Esophagus mucosa (tissue), 1 donor: ENCODE data around the gene ABCB9. TPM values are rescaled to one million over a fixed set of nuclear protein-coding genes. Genes with fewer than 3 reads are reported as not detected.

Experiments
- ATAC-seq: fragments of 200-7000 bp; cut with Tn5 transposase; one replicate; pipeline ENCODE4 v1.9.1; 2020
- total RNA-seq: library from RNA; stranded (reverse); gene quantifications from one replicate; pipeline ENCODE4 v1.2.4, GENCODE V29; 2023
- donor health status: DM: yes; HTN: yes; CAD: no.

The ABCB9 gene
- total RNA-seq, 1 donor from 2014 or later: 4.9 TPM

GRCh38 chr12:122994781-122995502, 28.7 kb upstream of the ABCB9 start:
- ATAC-seq: no peak

GRCh38 chr12:122994140-122994675, 27.9 kb upstream of the ABCB9 start:
- no peak for ATAC-seq

GRCh38 chr12:122992386-122992785, 26.1 kb upstream of the ABCB9 start:
- no peak for ATAC-seq

GRCh38 chr12:122991623-122992275, 25.5 kb upstream of the ABCB9 start:
- ATAC-seq: no peak

- ATAC-seq: no peak
Measured at GRCh38 chr12:122990961-122991622, 24.8 kb upstream of the ABCB9 start.

GRCh38 chr12:122990561-122990960, 24.3 kb upstream of the ABCB9 start:
- no peak for ATAC-seq

- no peak for ATAC-seq
Measured at GRCh38 chr12:122989874-122990419, 23.7 kb upstream of the ABCB9 start.

- no peak for ATAC-seq
Measured at GRCh38 chr12:122989225-122989839, 23.1 kb upstream of the ABCB9 start.

- no peak for ATAC-seq
Measured at GRCh38 chr12:122988612-122989212, 22.4 kb upstream of the ABCB9 start.

- no peak for ATAC-seq
Measured at GRCh38 chr12:122988036-122988435, 21.8 kb upstream of the ABCB9 start.

- ATAC-seq: peak; percentile 19
Measured at GRCh38 chr12:122987086-122987951, 21.1 kb upstream of the ABCB9 start.

GRCh38 chr12:122986258-122986871, 20.1 kb upstream of the ABCB9 start:
- no peak for ATAC-seq

GRCh38 chr12:122985338-122986257, 19.3 kb upstream of the ABCB9 start:
- ATAC-seq: no peak

- no peak for ATAC-seq
Measured at GRCh38 chr12:122984612-122985337, 18.5 kb upstream of the ABCB9 start.

- no peak for ATAC-seq
Measured at GRCh38 chr12:122983789-122984515, 17.7 kb upstream of the ABCB9 start.

- no peak for ATAC-seq
Measured at GRCh38 chr12:122982963-122983788, 16.9 kb upstream of the ABCB9 start.

- ATAC-seq: no peak
Measured at GRCh38 chr12:122982477-122982815, 16.2 kb upstream of the ABCB9 start.
